Measurements from ENCODE around the gene ITGBL1.

DNA sequence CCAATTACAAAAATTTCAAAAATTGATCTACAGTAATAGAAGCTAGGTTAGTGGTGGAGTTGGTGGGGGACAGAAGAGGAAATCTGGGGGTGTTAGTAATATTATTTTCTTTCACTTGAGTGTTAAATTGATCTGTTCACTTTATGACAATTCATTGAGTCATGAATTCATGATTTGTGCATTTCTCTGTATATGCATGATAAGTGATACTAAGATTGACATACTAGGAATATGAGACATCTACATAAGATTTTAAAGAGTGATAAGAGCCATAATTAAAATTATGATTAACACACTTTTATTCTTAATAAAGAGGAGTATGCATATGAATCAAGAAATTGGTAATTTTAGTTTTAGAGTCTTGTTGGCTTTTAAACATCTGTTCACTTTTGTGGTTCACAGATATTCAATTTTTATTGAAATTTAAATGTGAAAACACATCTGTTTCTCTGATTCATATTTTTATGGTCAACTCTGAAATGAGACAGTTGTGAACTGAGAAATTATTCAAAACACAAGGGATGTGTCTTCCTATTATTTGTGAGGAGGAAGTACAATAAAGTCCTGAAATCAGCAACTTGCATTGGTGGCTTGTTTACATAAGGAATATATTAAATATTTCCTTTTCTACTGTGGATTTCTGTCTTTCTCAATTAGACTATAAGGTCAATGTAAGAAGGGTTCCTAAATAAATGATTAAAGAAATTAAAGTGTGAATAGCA is 196.5 kb downstream of the ITGBL1 start:
- TF ChIP-seq, protein P1, sequence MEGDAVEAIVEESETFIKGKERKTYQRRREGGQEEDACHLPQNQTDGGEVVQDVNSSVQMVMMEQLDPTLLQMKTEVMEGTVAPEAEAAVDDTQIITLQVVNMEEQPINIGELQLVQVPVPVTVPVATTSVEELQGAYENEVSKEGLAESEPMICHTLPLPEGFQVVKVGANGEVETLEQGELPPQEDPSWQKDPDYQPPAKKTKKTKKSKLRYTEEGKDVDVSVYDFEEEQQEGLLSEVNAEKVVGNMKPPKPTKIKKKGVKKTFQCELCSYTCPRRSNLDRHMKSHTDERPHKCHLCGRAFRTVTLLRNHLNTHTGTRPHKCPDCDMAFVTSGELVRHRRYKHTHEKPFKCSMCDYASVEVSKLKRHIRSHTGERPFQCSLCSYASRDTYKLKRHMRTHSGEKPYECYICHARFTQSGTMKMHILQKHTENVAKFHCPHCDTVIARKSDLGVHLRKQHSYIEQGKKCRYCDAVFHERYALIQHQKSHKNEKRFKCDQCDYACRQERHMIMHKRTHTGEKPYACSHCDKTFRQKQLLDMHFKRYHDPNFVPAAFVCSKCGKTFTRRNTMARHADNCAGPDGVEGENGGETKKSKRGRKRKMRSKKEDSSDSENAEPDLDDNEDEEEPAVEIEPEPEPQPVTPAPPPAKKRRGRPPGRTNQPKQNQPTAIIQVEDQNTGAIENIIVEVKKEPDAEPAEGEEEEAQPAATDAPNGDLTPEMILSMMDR (IDR thresholded peaks at IDR 0.05): no peak
- TF ChIP-seq POLR2A (IDR thresholded peaks at IDR 0.05): no peak

Data from testis (tissue), 2 donors.